ENCODE measurements around the gene CSNK1G2.

The CSNK1G2 gene

DNA sequence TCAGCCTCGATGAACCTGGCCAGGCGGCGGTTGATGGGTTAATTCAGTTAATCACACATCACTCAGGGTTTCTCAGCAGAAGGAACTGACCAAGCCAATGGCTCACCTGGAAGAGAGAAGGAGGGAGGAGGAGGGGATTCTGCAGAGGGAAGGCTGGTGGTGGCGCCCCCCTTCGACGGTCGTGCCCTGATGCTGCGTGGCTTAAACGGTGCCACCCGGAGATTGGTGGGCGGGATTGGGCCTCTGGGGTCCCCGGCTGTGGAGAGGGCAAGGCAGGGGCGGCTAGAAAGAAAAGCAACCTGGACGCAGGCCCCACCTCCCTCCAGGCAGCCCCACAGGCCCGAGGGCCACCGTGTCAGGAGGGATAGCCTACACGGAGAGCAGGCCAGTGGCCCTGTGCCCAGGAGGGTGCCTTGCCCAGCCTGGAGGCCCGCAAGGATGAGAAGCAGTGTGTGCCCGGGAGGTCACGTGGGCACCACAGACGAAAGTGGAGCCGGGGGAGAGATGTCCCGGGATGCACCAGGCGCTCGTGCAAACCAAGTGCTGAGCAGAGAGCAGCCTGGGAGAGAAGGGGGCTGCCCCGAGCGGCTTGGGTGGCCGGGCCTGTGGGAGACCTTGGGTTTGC is 16.0 kb downstream of the CSNK1G2 start:
- DNase-seq (ENCODE audit: low spot score in 2 of 2) = no peak
- ATAC-seq (ENCODE audit: low read depth) = no peak
- Mint-ChIP-seq H3K27ac (no peak overlapping the region), H3K27me3 (no peaks in the 10 kb centered on the region), H3K36me3 (no peaks in the 10 kb centered on the region), H3K9me3 (no peaks in the 10 kb centered on the region), H3K4me3 (no peak overlapping the region), H3K4me1 (peaks cover 22% of the 10 kb centered on the region)

DNA sequence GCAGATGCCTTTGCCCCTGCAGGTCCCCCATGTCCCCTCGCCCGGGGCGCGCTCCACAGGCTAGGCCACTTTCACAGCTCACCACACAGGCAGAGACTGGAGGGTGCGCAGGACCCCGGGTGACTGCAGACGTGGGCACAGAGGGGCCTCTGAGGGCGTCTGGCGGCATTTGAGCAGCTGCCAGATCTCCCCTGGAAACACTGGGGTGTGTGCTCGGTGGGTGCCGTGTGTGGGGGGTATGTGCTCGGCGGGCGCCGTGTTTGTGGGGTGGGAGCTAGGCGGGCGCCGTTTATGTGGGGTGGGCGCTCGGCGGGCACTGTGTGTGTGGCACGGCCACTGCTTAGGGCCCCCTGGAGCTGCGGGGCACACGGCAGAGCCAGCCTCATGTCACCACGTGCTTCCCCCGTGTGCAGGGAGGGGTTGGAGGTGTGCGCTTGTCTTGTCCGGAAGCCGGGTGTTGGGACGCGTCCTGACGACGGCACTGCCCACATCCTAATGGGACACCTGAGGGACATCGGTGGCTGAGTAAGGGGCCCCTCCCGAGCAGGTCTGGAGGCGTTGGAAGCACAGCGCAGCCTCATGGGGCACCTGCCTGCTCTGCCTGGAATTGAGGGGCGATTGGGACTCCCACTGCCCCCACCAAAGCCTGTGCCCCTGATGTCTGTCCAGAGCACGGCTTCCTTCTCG is 16.7 kb downstream of the CSNK1G2 start:
- Mint-ChIP-seq H3K36me3 (no peaks in the 10 kb centered on the region), H3K4me3 (no peak overlapping the region), H3K9me3 (no peaks in the 10 kb centered on the region), H3K27me3 (no peaks in the 10 kb centered on the region), H3K27ac (no peak overlapping the region), H3K4me1 (peaks cover 21% of the 10 kb centered on the region)
- no peak for ATAC-seq (ENCODE audit: low read depth)
- DNase-seq (ENCODE audit: low spot score in 2 of 2) = no peak

DNA sequence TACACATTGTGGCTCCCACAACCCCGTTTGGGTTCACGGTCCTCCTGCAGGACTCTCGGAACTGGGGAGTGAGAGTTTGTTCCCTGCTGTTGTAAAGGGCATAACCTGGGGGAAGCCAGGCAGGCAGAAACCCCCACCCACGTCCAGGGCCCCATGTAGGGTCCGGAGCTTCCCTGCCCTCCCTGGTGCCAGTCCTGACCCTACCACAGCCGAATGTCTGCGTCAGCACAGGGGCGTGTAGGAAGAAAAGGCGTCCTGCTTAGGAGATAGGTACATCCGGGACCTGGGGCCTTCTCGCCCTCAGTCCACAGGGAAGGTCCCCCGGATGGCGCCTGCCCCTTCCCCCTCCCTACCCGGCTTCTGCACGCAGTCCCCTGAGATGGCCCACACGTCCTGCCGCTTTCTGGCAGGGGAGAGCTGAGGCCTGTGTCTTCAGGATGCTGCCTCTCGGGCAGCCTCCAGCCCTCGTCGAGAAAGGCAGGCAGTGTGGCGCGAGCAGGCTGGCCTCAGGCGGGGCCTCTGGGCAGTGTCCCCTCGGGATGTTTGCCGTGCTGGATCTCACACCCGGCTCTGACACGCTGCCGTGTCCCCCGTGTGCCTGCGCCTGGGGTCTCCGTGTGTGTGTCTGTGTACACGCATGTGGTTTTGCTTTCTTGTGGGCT is 19.1 kb downstream of the CSNK1G2 start:
- Mint-ChIP-seq H3K27ac (no peak overlapping the region), H3K9me3 (no peaks in the 10 kb centered on the region), H3K4me3 (no peak overlapping the region), H3K4me1 (peaks cover 21% of the 10 kb centered on the region), H3K27me3 (no peaks in the 10 kb centered on the region), H3K36me3 (no peaks in the 10 kb centered on the region)
- DNase-seq (ENCODE audit: low spot score in 2 of 2) = no peak
- no peak for ATAC-seq (ENCODE audit: low read depth)

DNA sequence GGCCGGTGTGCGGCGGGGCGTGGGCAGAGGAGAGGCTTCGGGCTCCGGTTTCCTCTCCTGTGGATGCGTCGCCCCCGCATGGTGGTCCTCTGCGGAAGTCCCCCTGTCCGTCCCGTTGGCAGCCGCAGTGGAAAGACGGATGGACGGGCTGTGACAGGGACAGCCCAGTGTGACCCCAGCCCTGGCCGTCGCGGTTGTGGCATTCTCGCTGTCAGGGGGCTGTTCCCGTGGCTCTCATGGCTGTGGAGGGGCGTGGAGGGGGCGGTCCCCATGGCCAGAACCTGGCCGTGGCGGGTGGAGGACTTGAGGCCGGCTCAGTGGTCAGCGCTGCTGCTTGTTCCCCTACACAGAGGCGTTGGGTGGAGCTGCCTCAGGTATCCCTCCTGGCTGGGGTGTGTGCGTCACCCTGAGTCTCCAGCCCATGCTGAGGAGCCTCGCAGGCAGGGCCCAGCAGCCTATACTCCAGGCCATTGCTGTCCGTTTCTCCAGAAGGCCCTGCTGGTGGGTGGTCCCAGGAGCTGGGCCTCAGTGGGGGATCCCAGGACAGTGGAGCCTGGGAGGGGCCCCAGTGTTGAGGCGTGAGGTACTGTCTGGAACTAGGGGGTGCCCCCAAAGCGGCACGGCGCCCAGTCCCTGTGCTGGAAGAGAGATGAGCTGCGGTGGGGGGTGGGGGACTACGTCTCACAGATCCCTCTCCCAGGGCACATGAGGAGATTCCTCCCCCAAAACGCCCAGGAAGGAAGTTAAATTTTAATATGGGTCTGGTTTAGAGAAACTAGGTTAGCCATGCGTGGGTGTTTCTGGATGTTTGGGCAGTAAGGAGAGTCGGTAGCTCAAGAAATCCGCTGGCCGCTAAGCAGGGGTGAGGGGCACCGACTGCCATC is 20.3 kb downstream of the CSNK1G2 start:
- DNase-seq (ENCODE audit: low spot score in 2 of 2) (no peak), ATAC-seq (ENCODE audit: low read depth) (peak; percentile 21)
- Mint-ChIP-seq H3K9me3 (no peaks in the 10 kb centered on the region), H3K36me3 (peaks cover 3% of the 10 kb centered on the region), H3K27ac (peak overlapping the region; percentile 46), H3K27me3 (no peaks in the 10 kb centered on the region), H3K4me1 (peaks cover 24% of the 10 kb centered on the region), H3K4me3 (peak overlapping the region; percentile 24)

DNA sequence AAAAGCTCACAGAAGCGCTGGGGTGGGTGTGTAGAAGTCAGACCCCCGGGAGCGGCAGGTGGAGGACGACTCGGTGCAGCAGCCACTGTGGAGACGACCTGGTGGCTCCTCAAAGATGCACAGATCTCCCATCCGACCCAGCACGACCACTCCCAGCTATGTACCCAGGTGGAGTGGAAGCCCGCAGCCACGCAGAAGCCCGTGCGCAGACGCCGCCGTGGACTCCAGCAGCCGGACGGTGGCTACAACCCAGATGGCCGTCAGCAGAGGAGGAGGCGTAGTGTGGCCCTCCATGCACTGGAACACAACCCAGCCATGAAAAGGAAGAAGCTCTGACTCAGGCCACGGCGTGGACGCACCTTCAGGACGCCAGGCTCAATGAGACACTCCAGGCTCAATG is 21.7 kb downstream of the CSNK1G2 start:
- peaks cover 3% of the 10 kb centered on the region for H3K36me3 Mint-ChIP-seq
- H3K4me3 Mint-ChIP-seq = no peak overlapping the region
- H3K4me1 Mint-ChIP-seq = peaks cover 24% of the 10 kb centered on the region
- no peak overlapping the region for H3K27ac Mint-ChIP-seq
- no peaks in the 10 kb centered on the region for H3K9me3 Mint-ChIP-seq
- ATAC-seq (ENCODE audit: low read depth) (no peak), DNase-seq (ENCODE audit: low spot score in 2 of 2) (no peak)
- H3K27me3 Mint-ChIP-seq = no peaks in the 10 kb centered on the region

DNA sequence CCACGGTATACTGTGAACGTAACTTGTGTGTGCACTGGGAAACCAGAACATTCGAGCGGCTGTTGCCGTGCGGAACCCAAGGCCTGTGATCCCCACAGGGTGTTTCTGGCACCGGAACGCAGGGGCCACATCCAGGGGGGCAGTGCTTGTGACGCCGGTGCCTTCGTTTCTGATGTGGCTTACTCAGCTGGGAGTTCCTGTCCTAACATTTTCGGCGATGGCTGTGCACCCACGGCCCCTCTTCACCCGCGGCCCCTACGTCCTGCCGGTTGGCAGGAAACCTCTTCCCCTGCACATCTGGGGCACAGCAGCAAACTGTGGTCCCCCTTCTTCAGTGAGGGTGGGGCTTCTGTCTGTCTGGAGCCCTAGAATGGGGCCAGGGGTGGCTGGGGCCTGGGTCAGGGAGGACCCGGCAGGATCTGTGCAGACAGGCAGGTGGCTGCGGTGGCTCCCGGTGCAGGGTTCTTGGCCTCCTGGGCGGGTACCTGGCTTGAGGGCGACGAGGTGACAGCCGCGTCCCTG is 26.2 kb downstream of the CSNK1G2 start:
- Mint-ChIP-seq H3K27ac (no peak overlapping the region), H3K4me3 (no peak overlapping the region), H3K9me3 (no peaks in the 10 kb centered on the region), H3K27me3 (no peaks in the 10 kb centered on the region), H3K36me3 (peaks cover 6% of the 10 kb centered on the region), H3K4me1 (peaks cover 6% of the 10 kb centered on the region)
- no peak for DNase-seq (ENCODE audit: low spot score in 2 of 2)
- ATAC-seq (ENCODE audit: low read depth) = no peak

DNA sequence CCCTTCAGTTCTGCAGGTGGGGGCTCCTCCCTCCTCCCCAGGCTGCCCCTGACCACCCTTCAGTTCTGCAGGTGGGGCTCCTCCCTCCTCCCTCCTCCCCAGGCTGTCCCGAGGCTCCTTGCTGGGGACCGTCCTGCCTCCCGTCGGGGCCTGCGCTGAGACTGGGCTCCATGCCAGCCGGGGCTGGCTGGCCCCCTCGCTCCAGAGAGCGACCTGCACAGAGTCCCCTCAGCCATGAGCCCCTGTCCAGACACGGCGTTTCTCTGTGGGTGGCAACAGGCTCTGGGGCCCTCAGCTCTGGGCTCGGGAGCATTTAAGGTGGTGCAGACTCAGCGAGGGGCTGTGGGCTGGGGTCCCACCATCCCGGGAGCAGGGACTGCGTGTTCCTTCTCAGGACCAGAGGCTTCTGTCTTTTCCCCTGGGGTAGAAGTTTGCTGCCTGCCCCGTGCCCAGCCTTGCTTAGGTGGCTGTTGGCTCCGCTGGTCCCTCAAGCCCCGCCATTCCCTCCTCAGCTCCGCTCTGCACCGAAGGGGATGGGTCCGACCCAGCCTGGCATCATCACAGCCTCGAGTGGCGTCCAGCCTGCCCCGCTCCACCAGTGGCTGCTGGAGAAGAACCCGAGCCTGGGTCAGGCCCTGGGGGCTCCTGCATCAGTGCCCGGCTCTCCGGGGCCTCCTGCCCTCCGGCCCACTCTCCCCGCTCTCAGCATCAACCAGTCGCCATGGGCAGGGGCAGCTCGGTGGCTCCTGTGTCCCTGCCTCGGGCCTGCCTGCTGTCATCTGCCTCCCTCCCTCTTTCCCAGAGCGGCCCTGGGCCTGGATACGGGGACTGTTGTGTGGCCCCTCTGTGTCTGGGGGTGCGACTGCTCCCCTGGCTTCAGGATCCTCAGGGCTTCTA is 27.6 kb downstream of the CSNK1G2 start:
- no peak overlapping the region for H3K27ac Mint-ChIP-seq

DNA sequence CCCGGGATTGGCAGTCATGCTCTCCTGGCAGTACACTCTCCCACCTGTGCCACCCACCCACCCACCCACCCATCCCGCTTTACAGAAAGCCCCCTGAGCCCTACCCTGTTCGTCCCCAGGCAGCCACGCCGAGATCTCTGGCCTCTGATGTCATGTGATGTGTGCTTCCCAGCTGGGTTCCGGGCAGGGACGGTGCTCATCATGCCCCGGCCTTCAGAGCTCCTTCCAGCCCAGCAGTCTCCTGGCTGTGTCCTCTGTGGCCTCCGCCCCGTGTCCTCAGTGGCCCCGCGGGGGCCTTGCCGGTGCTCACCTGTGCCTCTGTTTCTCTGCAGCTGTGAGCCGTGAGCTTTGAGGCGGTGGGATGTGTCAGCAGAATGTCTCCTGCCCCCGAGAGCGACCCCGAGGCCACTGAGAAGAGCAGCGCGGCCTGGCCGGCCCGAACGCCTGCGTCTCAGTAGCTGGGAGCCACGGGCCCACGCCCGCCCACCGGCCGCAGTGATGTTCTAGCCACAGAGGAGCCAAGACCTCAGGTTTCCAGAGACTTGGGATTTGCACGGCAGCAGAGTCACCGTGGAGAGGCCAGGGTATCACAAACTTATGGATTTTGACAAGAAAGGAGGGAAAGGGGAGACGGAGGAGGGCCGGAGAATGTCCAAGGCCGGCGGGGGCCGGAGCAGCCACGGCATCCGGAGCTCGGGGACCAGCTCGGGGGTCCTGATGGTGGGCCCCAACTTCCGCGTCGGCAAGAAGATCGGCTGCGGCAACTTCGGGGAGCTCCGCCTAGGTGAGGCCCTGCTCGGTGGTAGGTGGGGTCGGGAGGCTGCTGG is 28.4 kb downstream of the CSNK1G2 start:
- H3K27me3 Mint-ChIP-seq = no peaks in the 10 kb centered on the region
- H3K27ac Mint-ChIP-seq = no peak overlapping the region
- H3K4me1 Mint-ChIP-seq = peaks cover 15% of the 10 kb centered on the region
- H3K4me3 Mint-ChIP-seq = no peak overlapping the region
- peaks cover 8% of the 10 kb centered on the region for H3K36me3 Mint-ChIP-seq
- H3K9me3 Mint-ChIP-seq = no peaks in the 10 kb centered on the region
- ATAC-seq (ENCODE audit: low read depth) (no peak), DNase-seq (ENCODE audit: low spot score in 2 of 2) (no peak)

More for the DNA sequence above, 27.6 kb downstream of the CSNK1G2 start:
- Mint-ChIP-seq H3K4me3 (no peak overlapping the region), H3K27me3 (no peaks in the 10 kb centered on the region), H3K36me3 (peaks cover 8% of the 10 kb centered on the region), H3K4me1 (peaks cover 11% of the 10 kb centered on the region), H3K9me3 (no peaks in the 10 kb centered on the region)
- no peak for DNase-seq (ENCODE audit: low spot score in 2 of 2)
- ATAC-seq (ENCODE audit: low read depth) = no peak

DNA sequence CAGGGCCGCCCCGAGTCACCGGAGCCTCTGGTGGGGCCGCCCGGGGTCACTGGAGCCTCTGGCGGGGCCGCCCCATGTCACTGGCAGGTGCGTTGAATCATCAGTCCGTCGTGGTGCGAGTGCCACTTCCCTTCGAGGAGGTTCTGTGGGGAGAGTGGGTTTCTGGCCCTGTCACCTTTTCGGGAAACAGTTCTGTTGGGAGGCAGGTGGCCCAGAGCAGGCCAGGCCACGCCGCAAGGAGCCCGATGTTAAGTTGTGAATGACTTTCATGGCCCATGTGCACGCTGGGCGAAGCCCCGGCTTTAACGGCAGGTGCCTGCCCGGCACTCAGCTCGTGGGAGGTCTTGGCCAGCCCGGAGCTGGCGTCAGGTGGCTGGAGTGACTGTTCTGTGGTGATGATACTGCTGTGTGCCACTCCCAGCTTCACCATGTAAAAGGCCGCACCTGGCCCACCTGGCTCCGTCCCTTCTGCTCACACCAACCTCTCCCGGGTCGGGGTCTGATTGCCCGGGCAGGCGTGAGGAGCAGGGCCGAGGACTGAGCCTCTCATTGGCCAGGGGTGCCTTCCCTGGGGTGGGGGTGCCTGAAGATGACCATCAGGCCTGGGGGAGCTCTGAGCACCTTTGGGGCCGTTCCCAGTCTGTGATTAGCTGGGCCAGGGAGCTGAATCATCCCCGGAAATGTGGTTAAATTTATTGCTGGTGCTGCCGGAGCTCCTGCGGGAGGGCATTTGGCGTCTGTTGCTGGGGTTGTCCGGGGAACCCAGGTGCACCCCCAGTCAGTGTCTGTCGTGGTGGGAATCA is 29.2 kb downstream of the CSNK1G2 start:
- Mint-ChIP-seq H3K36me3 (peaks cover 12% of the 10 kb centered on the region), H3K27me3 (no peaks in the 10 kb centered on the region), H3K4me1 (peaks cover 15% of the 10 kb centered on the region), H3K27ac (no peak overlapping the region), H3K9me3 (no peaks in the 10 kb centered on the region), H3K4me3 (no peak overlapping the region)
- ATAC-seq (ENCODE audit: low read depth) = no peak
- DNase-seq (ENCODE audit: low spot score in 2 of 2) = no peak

DNA sequence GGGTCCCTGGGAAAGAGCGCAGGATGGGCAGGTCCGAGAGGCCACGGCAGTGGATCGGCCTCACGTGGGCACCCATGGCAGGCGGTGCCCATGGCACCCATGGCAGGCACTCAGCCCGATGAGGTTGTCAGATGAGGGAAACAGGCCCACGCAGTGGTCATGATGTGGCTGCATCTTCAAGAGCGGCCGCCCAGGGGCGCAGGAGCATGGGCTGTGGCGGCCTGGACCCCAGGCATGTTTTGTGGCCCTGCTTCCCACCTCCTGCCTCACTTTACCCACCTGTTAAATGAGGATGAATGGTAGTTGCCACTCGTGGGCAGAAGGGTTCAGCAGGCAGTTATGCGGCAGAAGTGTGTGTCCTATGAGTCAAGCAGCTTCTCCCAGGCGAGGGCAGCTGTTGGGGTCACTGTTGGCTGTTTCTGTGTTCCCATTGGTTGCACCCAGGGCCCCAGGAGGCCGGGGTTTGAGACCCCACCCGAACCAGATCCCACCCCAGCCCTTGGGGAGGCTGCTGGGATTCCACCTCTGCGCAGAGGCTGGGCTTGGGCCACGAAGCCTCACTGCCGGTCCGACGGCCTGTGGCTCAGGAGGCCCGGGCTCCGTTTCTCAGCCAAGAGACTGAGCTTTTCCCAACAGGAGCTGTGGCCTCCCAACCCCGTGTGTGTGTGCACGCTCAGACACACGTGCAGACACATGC is 30.0 kb downstream of the CSNK1G2 start:
- no peak overlapping the region for H3K4me3 Mint-ChIP-seq

DNA sequence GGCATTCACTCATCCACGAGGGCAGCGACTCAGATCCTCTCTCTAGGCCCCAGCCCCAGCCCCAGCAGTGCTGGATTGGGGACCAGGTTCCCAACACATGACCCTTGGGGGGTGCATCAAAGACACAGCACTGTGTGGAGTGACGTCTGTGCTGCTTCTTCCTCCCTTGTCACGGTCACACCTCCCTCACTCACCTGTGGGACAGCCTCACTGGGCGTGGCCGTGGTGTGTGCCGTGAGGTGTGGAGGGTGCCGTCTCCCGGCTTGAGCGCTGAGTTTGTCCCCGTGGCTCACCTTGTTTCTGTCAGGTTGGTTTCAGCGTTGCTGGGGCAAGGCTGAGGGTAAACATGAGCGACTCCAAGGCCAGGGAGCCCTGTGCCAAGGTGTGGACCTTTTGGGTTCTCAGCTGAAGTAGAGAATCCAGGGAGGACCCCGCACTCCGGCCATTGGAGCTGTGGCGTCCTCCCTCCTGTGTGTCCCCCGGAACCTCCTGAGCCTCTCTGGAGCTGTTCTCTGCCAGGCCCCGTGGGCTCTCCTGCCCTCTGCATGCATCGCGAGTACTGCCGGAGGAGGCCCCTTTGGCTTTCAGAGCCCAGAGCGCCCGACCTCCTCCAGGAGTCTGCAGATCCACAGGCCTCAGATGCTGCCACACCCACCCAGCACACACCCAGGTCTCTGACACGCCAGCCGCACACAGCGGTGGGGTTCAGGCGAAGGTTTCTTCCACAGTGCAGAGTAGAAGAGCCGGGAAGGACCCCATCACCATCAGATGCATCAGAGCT is 33.6 kb downstream of the CSNK1G2 start:
- no peaks in the 10 kb centered on the region for H3K9me3 Mint-ChIP-seq
- H3K36me3 Mint-ChIP-seq = peaks cover 11% of the 10 kb centered on the region
- H3K27ac Mint-ChIP-seq = peak overlapping the region; percentile 14
- H3K27me3 Mint-ChIP-seq = no peaks in the 10 kb centered on the region
- H3K4me1 Mint-ChIP-seq = peaks cover 10% of the 10 kb centered on the region
- peak; percentile 74 for ATAC-seq (ENCODE audit: low read depth)
- no peak overlapping the region for H3K4me3 Mint-ChIP-seq
- no peak for DNase-seq (ENCODE audit: low spot score in 2 of 2)

More for the DNA sequence above, 30.0 kb downstream of the CSNK1G2 start:
- peaks cover 14% of the 10 kb centered on the region for H3K4me1 Mint-ChIP-seq
- H3K27me3 Mint-ChIP-seq = no peaks in the 10 kb centered on the region
- no peaks in the 10 kb centered on the region for H3K9me3 Mint-ChIP-seq
- DNase-seq (ENCODE audit: low spot score in 2 of 2) (no peak), ATAC-seq (ENCODE audit: low read depth) (no peak)
- peaks cover 12% of the 10 kb centered on the region for H3K36me3 Mint-ChIP-seq
- no peak overlapping the region for H3K27ac Mint-ChIP-seq
